22Rv1 (cell line): Measurements from ENCODE around the gene SIRPD.

Experiments used
- H3K27ac ChIP-seq: fragments of 450-650 bp; 2 replicates; pipeline ENCODE4 v1.5.1; 2017
- ZFX ChIP-seq: fragments of 450-650 bp; IDR thresholded peaks from 2 replicates; pipeline ENCODE4 v1.6.1; 2017; ENCODE audit warnings: antibody characterized with exemption, borderline replicate concordance
- TF ChIP-seq, protein P1 (sequence below): fragments of 450-650 bp; IDR thresholded peaks from 2 replicates; pipeline ENCODE4 v1.5.1; 2017; ENCODE audit warnings: mild to moderate bottlenecking

Gene SIRPD

DNA sequence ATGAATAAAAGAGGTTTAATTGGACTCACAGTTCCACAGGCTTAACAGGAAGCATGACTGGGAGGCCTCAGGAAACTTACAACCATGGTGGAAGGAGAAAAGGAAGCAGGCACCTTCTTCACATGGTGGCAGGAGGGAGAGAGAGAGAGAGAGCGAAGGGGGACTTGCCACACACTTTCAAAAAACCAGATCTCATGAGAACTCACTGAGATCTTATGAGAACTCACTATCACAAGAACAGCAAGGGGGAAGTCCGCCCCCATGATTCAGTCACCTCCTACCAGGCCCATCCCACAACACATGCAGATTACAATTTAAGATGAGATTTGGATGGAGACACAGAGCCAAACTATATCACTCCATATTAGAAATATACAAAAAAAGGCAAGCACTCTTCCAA, 6.1 kb upstream of the SIRPD start:
- TF ChIP-seq, protein P1, sequence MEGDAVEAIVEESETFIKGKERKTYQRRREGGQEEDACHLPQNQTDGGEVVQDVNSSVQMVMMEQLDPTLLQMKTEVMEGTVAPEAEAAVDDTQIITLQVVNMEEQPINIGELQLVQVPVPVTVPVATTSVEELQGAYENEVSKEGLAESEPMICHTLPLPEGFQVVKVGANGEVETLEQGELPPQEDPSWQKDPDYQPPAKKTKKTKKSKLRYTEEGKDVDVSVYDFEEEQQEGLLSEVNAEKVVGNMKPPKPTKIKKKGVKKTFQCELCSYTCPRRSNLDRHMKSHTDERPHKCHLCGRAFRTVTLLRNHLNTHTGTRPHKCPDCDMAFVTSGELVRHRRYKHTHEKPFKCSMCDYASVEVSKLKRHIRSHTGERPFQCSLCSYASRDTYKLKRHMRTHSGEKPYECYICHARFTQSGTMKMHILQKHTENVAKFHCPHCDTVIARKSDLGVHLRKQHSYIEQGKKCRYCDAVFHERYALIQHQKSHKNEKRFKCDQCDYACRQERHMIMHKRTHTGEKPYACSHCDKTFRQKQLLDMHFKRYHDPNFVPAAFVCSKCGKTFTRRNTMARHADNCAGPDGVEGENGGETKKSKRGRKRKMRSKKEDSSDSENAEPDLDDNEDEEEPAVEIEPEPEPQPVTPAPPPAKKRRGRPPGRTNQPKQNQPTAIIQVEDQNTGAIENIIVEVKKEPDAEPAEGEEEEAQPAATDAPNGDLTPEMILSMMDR = no peak
- no peak for TF ChIP-seq ZFX
- no peak overlapping the region for H3K27ac ChIP-seq

DNA sequence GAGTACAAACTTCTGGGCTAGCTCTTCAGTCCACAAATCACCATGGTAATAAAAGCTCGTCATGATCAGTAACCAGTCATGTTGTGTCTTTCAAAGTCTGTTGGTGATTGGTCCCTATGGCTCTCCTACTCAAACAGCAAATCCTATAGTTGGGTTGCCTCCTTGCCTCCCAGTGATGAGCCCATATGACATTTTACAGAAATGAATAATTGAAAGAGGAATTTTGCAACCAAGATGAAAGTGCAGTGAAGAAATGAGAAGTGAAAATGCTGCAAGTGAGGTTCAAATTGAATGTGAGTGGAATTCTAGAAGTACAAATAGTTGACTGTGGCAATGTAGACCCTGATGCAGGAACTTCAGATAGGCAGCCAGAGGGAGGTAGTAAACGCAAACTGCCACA, 5.1 kb upstream of the SIRPD start:
- no peak for TF ChIP-seq ZFX
- TF ChIP-seq, protein P1 = no peak
- no peak overlapping the region for H3K27ac ChIP-seq

DNA sequence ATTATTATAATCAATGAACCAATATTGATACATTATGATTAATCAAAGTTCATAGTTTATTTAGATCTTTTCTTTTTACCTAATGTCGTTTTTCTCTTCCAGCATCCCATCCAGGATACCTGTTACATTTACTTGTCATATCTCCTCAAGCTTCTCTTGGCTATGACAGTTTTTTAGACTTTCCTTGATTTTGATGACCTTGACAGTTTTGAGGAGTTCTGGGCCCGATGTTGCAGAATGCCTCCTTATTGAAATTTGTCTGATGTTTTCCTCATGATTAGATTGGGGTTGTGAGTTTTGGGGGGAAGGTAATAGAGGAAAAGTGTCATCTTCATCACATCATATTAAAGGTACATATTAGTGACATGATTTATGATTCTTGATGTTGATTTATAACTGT, 3.8 kb upstream of the SIRPD start:
- no peak overlapping the region for H3K27ac ChIP-seq
- TF ChIP-seq, protein P1 = no peak
- no peak for TF ChIP-seq ZFX

DNA sequence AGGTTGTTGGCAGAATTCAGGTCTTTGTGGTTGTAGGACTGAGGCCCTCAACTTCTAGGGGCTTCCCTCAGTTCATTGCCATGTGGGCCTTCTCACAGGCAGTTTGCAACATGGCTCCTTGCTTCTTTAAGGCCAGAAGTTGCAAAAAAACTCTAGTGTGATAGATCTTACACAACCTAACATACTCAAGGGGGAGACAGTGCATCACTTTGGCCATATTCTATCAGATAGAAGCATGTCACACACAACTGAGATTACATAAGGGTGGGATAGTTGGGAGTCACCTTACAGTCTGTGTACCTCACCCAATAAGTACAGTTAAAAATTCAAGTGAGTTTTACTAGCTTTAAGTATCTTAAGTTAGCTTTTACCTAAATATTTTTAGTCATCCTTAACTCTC, 1.6 kb downstream of the SIRPD start:
- TF ChIP-seq, protein P1 = no peak
- no peak for TF ChIP-seq ZFX
- H3K27ac ChIP-seq = no peak overlapping the region

DNA sequence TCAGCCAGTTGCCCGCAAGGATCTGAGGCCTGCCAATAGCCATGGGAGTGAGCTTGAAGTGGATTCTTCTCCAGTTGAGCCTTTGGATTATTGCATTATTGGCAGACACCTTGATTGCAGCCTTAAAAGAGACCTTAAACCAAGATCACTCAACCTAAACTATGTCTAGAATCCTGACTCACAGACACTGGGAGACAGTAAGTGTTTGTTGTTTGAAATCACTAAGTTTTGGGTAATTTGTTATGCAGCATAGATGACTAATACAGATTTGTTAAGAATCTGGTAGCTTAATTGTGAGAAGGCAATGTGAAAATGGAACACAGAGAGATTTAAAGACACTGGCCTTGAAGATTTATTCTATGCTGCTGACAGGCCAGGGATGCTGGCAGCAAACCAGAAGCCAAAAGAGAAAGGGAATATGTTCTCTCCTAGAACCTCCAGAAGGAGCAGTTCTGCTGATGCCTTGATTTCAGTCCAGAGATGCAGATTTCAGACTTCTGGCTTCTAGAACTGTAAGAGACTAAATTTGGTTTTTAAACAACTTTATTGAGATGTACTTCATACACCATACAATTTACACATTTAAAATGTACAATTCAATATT, 17.6 kb downstream of the SIRPD start:
- TF ChIP-seq, protein P1 = no peak
- no peak for TF ChIP-seq ZFX
- H3K27ac ChIP-seq = no peak overlapping the region

DNA sequence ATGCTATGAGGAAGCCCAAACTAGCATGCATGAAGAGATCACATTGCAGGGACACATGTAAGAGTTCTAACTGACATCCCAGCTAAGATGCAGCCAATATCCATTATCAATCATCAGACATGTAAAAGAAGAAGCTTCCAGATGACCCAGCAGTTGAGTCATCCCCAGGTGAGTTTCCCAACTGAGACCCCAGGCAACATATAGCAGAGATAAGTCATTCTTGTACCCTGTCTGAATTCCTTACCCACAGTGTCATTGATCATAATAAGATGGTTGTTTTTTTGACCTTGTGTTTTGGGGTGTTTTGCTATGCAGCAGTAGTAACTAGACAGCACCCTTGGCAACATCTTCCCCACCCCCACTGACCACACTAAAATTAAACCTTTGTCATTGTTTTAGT, 18.9 kb downstream of the SIRPD start:
- no peak for TF ChIP-seq ZFX
- TF ChIP-seq, protein P1 = no peak
- no peak overlapping the region for H3K27ac ChIP-seq

DNA sequence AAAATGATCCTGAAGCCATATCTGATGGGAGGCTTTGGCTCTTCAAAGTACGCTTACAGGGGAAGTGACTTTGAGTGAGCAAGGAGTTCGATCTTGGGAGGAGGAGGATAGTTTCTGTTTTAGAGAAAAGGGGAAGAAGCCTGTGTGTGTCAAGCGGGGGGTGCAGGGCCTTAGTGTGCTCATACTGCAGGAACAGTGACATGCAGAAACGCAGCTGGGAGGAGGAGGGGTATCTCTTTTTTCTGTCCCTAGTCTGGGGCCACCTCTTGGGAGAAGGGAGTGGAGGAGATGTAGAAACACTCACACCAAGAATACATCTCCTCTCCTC, 19.8 kb downstream of the SIRPD start:
- TF ChIP-seq, protein P1 = no peak
- TF ChIP-seq ZFX = no peak
- no peak overlapping the region for H3K27ac ChIP-seq
